Mesothelial cell of epicardium (in vitro differentiated cells): ENCODE results near the gene COX8A. TPM values are rescaled to one million over a fixed set of nuclear protein-coding genes. Genes with fewer than 3 reads are reported as not detected.

Experiments used
- DNase-seq, 2 experiments: peaks; one replicate each; pipeline ENCODE4 v3.0.0; 2021; ENCODE audit warnings: low spot score in 2 of 2; ENCODE audit not compliant: unreplicated experiment in 2 of 2
- H3K27ac Mint-ChIP-seq: 2 replicates; pipeline ENCODE4 v1.8.0; 2021; ENCODE audit warnings: mixed read lengths
- H3K27me3 Mint-ChIP-seq: 2 replicates; pipeline ENCODE4 v1.8.0; 2021; ENCODE audit warnings: low read depth, mixed read lengths
- H3K36me3 Mint-ChIP-seq: 2 replicates; pipeline ENCODE4 v1.8.0; 2021; ENCODE audit warnings: mixed read lengths
- H3K4me1 Mint-ChIP-seq: 2 replicates; pipeline ENCODE4 v1.8.0; 2021; ENCODE audit warnings: mixed read lengths
- H3K4me3 Mint-ChIP-seq: 2 replicates; pipeline ENCODE4 v1.8.0; 2021; ENCODE audit warnings: mild to moderate bottlenecking, moderate library complexity, mixed read lengths
- H3K9me3 Mint-ChIP-seq: 2 replicates; pipeline ENCODE4 v1.8.0; 2021; ENCODE audit warnings: mixed read lengths
- total RNA-seq: library from RNA; stranded (reverse); gene quantifications from 3 replicates; pipeline ENCODE4 v1.2.1, GENCODE V29; 2021
- TF ChIP-seq, protein P1 (sequence below): fragments of 200-600 bp; sonication (generic); IDR thresholded peaks from one replicate; pipeline ENCODE4 v1.5.0; 2021; ENCODE audit warnings: antibody characterized with exemption; ENCODE audit not compliant: unreplicated experiment

COX8A gene
- total RNA-seq, 1 donor from 2014 or later: 177 TPM

DNA sequence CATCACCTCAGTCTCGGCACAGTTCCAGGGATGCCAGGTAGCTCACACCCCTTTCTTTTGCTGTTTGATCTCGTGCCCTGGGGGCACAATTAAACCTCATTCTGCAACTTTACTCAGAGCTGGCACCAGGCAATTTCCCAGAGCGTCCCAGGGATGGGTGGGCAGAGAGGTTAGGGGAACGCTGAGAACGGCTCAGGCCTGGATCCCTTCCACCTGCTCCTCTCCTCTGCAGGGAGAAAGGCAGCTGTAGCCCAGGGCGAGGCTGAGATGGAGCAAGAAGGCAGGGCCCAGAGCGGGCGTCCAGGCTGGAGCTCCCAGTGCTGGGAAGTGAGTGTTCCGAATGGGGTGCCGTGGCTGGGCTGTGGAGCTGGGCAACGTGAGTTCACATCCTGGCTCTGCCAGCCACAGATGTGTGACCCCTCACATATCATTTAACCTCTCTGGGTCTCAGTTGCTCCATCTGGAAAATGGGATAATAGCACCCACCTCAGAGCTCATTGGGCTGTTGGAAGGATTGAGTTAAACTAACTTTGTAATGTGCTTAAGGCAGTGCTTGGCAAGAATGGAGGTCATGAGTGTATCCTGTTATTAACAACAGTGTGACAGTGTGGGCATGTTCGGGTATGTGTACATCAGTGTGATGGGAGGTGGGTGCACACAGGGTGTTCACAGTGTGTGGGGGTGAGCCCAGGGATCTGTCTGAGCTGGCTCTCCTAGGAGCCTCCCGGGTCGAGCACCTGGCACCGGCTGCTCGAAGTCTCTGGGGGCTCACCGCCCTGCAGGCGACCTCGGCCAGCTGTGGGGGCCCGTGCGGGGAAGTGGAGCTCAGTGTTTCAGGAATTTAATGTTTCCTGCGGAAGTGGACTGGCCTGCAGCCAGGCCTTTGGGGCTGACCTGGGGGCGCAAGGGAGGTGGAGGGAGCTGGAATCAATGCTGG, 27.3 kb downstream of the COX8A start:
- H3K27ac Mint-ChIP-seq: peak overlapping the region; percentile 60
- H3K27me3 Mint-ChIP-seq: peaks cover 10% of the 10 kb centered on the region
- no peaks in the 10 kb centered on the region for H3K9me3 Mint-ChIP-seq
- TF ChIP-seq, protein P1, sequence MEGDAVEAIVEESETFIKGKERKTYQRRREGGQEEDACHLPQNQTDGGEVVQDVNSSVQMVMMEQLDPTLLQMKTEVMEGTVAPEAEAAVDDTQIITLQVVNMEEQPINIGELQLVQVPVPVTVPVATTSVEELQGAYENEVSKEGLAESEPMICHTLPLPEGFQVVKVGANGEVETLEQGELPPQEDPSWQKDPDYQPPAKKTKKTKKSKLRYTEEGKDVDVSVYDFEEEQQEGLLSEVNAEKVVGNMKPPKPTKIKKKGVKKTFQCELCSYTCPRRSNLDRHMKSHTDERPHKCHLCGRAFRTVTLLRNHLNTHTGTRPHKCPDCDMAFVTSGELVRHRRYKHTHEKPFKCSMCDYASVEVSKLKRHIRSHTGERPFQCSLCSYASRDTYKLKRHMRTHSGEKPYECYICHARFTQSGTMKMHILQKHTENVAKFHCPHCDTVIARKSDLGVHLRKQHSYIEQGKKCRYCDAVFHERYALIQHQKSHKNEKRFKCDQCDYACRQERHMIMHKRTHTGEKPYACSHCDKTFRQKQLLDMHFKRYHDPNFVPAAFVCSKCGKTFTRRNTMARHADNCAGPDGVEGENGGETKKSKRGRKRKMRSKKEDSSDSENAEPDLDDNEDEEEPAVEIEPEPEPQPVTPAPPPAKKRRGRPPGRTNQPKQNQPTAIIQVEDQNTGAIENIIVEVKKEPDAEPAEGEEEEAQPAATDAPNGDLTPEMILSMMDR: no peak
- peak in 1 of 2 experiments; percentile 67 for DNase-seq
- H3K36me3 Mint-ChIP-seq: peaks cover 9% of the 10 kb centered on the region
- H3K4me3 Mint-ChIP-seq: peak overlapping the region; percentile 30
- H3K4me1 Mint-ChIP-seq: peaks cover 41% of the 10 kb centered on the region

DNA sequence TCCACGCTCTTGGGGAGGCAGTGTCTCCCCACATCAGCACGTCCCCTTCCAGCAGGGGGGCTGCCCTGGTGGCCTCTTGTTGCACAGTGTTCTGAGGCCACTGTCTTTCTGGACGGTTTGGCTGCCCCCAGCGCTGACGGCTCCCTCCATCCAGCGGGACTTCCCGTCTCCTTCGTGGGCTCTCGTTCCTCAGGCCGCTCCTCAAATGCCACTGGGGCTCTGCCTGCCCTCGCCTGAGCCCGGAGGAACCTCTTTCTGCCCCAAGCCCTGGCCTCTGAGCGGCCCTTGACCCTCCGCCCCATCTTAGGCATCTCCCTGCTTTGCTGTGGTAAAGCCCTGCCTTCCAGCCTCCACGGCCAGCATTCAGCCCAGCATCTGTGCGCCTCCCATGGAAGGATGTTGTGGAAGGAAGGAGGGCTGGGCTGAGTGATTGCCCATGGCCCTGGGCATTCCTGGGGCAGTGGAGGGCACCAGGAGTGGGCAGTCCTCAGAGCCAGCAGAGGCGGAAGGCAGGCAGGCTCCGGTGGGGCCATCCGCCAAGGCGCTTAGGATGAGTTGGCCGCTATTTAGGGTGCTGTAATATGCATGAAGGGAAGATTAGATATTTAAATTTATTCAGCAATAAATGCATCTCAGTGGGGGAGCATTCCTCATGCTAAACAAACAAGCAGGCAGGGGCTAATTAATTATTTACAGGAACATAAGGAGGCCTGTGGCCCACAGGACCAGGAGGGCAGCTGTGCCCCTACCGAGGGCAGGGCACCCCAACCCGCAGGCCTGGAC, 29.6 kb downstream of the COX8A start:
- Mint-ChIP-seq H3K9me3 (no peaks in the 10 kb centered on the region), H3K36me3 (no peaks in the 10 kb centered on the region), H3K4me3 (no peak overlapping the region), H3K4me1 (peaks cover 55% of the 10 kb centered on the region), H3K27me3 (peaks cover 25% of the 10 kb centered on the region), H3K27ac (peak overlapping the region; percentile 67)
- TF ChIP-seq, protein P1: no peak
- no peak for DNase-seq

DNA sequence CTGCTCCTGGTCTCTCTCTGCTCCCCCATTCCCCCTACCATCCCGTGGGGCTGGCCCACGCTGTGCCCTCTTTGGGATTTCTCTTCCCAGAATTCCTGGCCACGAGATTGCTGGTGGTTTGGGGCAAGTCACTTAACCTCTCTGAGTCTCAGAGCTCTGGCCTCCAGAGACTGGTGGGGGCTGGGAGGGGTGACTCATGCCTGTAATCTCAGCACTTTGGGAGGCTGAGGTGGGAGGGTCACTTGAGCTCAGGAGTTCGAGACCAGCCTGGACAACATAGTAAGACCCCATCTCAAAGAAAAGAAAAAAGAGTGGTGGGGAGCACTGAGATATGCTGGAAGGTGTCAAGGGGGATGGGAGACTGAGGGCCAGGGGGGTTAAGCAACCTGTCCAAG, 30.2 kb downstream of the COX8A start:
- TF ChIP-seq, protein P1: no peak
- Mint-ChIP-seq H3K27me3 (peaks cover 25% of the 10 kb centered on the region), H3K9me3 (no peaks in the 10 kb centered on the region), H3K36me3 (no peaks in the 10 kb centered on the region), H3K27ac (no peak overlapping the region), H3K4me1 (peaks cover 59% of the 10 kb centered on the region), H3K4me3 (no peak overlapping the region)
- DNase-seq: no peak

DNA sequence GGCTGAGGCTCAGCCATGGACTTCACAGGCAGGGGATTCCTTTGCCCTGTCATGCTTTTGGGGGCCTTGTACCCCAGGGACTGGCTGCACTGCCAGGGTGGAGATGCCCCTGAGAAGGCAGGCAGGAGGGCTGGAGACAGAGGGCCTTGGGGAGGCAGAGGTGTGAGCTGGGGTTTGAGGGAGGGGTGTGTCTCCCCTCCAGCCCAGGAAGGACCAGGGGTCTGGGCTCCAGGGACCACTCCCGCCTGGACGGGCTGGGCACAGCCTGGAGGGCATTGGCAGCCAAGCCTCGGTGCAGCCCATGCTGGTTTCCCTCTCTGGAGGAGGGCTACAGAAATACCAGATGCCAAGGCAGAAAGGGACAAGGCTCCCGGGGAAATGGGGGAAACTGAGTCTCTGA, 31.3 kb downstream of the COX8A start:
- no peaks in the 10 kb centered on the region for H3K9me3 Mint-ChIP-seq
- peaks cover 25% of the 10 kb centered on the region for H3K27me3 Mint-ChIP-seq
- H3K27ac Mint-ChIP-seq: no peak overlapping the region
- H3K4me3 Mint-ChIP-seq: no peak overlapping the region
- H3K36me3 Mint-ChIP-seq: no peaks in the 10 kb centered on the region
- no peak for DNase-seq
- H3K4me1 Mint-ChIP-seq: peaks cover 55% of the 10 kb centered on the region
- TF ChIP-seq, protein P1: no peak

DNA sequence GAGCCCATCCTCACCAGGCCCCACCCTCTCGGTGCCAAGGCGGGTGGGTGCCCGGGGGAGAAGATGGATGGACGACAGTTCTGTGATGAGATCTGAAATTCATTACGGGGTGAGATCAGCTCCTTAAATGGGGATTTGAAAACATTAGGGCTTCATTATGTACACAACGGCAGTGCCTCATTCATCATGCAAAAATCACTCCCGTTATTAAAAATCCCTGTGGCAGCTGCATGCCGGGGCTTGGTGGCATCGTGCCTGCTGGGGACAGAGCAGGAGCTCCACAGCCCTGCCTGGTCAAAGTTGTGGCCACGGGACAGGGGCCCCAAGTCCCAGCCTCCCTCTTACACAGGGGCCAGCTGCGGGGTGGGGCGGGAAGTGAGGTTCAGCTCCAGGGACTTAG, 32.0 kb downstream of the COX8A start:
- Mint-ChIP-seq H3K4me1 (peaks cover 53% of the 10 kb centered on the region), H3K27ac (no peak overlapping the region), H3K36me3 (no peaks in the 10 kb centered on the region), H3K9me3 (no peaks in the 10 kb centered on the region), H3K27me3 (peaks cover 25% of the 10 kb centered on the region), H3K4me3 (peak overlapping the region; percentile 6)
- TF ChIP-seq, protein P1: no peak
- DNase-seq: no peak
